HG03196 (cell line): Measurements from ENCODE around the gene ATP6V1B1.
A peak's percentile ranks its signal among the peaks of the same experiment; 100 is the strongest.

ENCODE experiments used
- ATAC-seq: cut with Tn5 transposase; IDR thresholded peaks from one replicate; pipeline ENCODE4 v1.9.1; 2021; ENCODE audit not compliant: unreplicated experiment

ATP6V1B1 gene

GRCh38 chr2:70901227-70902066 lies 34.3 kb upstream of the ATP6V1B1 start:
- ATAC-seq = no peak

GRCh38 chr2:70902067-70902442 lies 33.6 kb upstream of the ATP6V1B1 start:
- ATAC-seq = no peak

GRCh38 chr2:70902579-70902978 lies 33.1 kb upstream of the ATP6V1B1 start:
- no peak for ATAC-seq

- no peak for ATAC-seq
Observed at GRCh38 chr2:70903171-70903570, 32.5 kb upstream of the ATP6V1B1 start.

GRCh38 chr2:70903641-70904340 lies 31.9 kb upstream of the ATP6V1B1 start:
- no peak for ATAC-seq

GRCh38 chr2:70904371-70905216 lies 31.1 kb upstream of the ATP6V1B1 start:
- ATAC-seq = no peak

- ATAC-seq = no peak
Observed at GRCh38 chr2:70905443-70906421, 30.0 kb upstream of the ATP6V1B1 start.

GRCh38 chr2:70906439-70907005 lies 29.2 kb upstream of the ATP6V1B1 start:
- ATAC-seq = no peak

- no peak for ATAC-seq
Observed at GRCh38 chr2:70907130-70908057, 28.3 kb upstream of the ATP6V1B1 start.

GRCh38 chr2:70916291-70916690 lies 19.4 kb upstream of the ATP6V1B1 start:
- no peak for ATAC-seq

GRCh38 chr2:70918016-70918415 lies 17.7 kb upstream of the ATP6V1B1 start:
- ATAC-seq = no peak

- peak; percentile 63 for ATAC-seq
Observed at GRCh38 chr2:70919672-70920366, 15.9 kb upstream of the ATP6V1B1 start.

GRCh38 chr2:70920367-70920715 lies 15.4 kb upstream of the ATP6V1B1 start:
- no peak for ATAC-seq

GRCh38 chr2:70921031-70921430 lies 14.7 kb upstream of the ATP6V1B1 start:
- ATAC-seq = no peak

- ATAC-seq = no peak
Observed at GRCh38 chr2:70921839-70922234, 13.9 kb upstream of the ATP6V1B1 start.

- ATAC-seq = no peak
Observed at GRCh38 chr2:70922235-70923234, 13.2 kb upstream of the ATP6V1B1 start.

- no peak for ATAC-seq
Observed at GRCh38 chr2:70923378-70924015, 12.2 kb upstream of the ATP6V1B1 start.
